Measurements from ENCODE around the gene VWA1. TPM values are rescaled to one million over a fixed set of nuclear protein-coding genes. Genes with fewer than 3 reads are reported as not detected.
A peak's percentile ranks its signal among the peaks of the same experiment; 100 is the strongest.

The VWA1 gene
- total RNA-seq, 1 donor from 2014 or later = 59.1 TPM

DNA sequence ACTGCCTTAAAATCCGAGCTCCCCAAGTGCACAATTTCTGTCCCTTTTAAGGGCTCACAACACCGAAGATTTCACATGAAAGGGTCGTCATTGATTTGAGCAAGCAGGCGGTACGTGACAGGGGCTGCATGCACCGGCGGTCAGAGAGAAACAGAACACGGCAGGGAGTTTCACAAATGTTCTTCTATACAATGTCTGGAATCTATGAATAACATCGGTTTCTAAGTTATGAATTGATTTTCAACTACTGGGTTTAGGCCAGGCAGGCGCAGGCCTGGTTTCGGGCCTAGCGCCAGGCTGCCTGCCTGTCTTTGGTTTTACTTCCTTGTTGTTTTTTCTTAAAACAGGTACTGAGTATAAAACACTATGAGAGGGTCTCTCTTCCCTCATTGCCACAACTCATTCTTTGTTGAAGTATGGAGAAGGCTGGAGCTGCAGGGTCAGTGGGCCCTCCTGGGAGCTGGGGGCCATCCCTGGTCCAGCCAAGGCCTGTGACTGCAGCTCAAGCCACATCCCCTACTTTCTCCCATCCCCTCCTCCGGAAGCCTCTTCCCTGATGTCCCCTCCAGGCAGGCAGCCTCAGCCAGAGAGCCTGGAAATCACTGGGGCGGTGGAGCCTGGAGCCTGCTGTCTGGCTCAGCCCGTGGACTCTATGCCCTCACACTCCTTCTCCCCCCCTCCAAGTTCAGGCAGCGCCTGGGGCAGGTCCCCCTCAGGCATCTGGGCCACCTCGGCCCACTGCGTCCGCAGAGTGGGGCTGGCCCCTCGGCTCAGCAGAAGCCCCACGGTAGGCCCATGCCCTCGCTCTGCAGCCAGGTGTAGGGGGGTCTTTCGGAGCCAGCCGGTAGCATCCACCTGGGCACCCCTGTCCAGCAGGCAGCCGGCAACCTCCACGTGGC, 16.8 kb upstream of the VWA1 start:
- peaks cover 30% of the 10 kb centered on the region for H3K4me1 Mint-ChIP-seq
- H3K27me3 Mint-ChIP-seq (ENCODE audit: low read depth) = no peaks in the 10 kb centered on the region
- no peaks in the 10 kb centered on the region for H3K9me3 Mint-ChIP-seq
- peak overlapping the region; percentile 70 for H3K27ac Mint-ChIP-seq
- TF ChIP-seq, protein P1, sequence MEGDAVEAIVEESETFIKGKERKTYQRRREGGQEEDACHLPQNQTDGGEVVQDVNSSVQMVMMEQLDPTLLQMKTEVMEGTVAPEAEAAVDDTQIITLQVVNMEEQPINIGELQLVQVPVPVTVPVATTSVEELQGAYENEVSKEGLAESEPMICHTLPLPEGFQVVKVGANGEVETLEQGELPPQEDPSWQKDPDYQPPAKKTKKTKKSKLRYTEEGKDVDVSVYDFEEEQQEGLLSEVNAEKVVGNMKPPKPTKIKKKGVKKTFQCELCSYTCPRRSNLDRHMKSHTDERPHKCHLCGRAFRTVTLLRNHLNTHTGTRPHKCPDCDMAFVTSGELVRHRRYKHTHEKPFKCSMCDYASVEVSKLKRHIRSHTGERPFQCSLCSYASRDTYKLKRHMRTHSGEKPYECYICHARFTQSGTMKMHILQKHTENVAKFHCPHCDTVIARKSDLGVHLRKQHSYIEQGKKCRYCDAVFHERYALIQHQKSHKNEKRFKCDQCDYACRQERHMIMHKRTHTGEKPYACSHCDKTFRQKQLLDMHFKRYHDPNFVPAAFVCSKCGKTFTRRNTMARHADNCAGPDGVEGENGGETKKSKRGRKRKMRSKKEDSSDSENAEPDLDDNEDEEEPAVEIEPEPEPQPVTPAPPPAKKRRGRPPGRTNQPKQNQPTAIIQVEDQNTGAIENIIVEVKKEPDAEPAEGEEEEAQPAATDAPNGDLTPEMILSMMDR (IDR thresholded peaks at IDR 0.05; ENCODE audit: unreplicated experiment) = no peak
- DNase-seq (ENCODE audit: low spot score in 2 of 2, unreplicated experiment in 2 of 2) = no peak
- no peak overlapping the region for H3K4me3 Mint-ChIP-seq
- no peaks in the 10 kb centered on the region for H3K36me3 Mint-ChIP-seq

DNA sequence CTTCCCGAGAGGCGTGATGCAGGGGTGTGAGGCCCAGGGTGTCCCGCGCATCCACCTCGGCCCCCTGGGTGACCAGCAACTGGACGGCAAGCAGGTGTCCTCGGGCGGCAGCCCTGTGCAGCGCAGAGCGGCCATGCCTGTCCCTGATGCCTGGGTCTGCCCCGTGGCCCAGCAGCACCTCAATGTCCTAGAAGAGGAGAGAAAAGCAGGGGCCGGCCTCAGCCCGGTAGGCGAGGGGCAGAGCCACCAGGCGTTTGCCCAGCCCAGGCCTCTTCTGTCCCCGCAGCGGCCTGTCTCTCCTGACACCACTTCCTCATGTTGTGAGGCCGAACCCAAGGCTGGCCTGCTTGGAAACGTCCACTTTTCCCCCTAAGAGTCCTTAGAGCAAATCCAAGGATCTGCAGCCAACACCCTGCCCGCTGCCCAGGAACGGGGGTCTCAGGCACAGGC, 16.1 kb upstream of the VWA1 start:
- H3K36me3 Mint-ChIP-seq = no peaks in the 10 kb centered on the region
- H3K27me3 Mint-ChIP-seq (ENCODE audit: low read depth) = no peaks in the 10 kb centered on the region
- TF ChIP-seq, protein P1 (IDR thresholded peaks at IDR 0.05; ENCODE audit: unreplicated experiment) = no peak
- DNase-seq (ENCODE audit: low spot score in 2 of 2, unreplicated experiment in 2 of 2) = no peak
- H3K9me3 Mint-ChIP-seq = no peaks in the 10 kb centered on the region
- peak overlapping the region; percentile 60 for H3K27ac Mint-ChIP-seq
- H3K4me1 Mint-ChIP-seq = peaks cover 30% of the 10 kb centered on the region
- peak overlapping the region; percentile 20 for H3K4me3 Mint-ChIP-seq

DNA sequence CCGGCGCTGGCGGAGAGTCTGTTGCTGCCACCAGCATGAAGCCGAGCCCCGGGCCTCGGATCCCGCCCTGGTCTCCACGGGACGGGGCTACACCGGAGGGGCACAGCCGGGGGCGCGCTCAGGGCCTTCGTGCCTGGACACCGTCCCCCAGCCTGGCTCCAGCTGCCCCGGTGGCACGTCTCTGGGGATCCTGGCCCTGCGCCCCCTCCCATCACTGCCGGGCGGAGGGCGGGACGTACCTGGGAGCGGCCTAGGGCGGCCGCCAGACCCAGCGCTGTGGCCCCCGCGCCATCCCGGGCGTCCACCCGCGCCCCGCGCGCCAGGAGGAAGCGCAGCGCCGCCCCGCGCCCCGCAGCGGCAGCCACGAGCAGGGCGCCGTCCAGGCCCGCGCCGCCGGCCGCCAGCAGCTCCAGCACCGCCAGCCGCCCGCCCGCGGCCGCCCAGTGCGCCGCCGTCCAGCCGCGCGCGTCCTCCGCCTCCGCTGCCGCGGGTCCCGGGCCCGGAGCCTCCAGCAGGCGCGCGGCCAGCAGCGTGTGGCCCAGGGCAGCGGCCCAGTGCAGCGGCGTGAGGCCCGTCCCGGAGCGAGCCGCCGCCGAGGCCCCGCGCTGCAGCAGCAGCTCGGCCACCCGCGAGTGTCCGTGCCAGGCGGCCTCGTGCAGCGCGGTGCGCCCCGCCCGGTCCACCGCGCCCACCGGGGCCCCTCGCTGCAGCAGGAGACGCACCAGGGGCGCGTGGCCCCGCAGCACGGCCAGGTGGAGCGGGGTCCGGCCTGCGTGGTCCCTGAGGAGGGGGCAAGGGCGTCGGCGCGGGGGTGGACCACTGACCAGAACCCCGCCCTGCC, 15.5 kb upstream of the VWA1 start:
- Mint-ChIP-seq H3K27ac (peak overlapping the region; percentile 60), H3K36me3 (no peaks in the 10 kb centered on the region), H3K27me3 (ENCODE audit: low read depth) (no peaks in the 10 kb centered on the region), H3K4me1 (peaks cover 35% of the 10 kb centered on the region), H3K9me3 (no peaks in the 10 kb centered on the region), H3K4me3 (no peak overlapping the region)
- TF ChIP-seq, protein P1 (IDR thresholded peaks at IDR 0.05; ENCODE audit: unreplicated experiment) = no peak
- no peak for DNase-seq (ENCODE audit: low spot score in 2 of 2, unreplicated experiment in 2 of 2)

DNA sequence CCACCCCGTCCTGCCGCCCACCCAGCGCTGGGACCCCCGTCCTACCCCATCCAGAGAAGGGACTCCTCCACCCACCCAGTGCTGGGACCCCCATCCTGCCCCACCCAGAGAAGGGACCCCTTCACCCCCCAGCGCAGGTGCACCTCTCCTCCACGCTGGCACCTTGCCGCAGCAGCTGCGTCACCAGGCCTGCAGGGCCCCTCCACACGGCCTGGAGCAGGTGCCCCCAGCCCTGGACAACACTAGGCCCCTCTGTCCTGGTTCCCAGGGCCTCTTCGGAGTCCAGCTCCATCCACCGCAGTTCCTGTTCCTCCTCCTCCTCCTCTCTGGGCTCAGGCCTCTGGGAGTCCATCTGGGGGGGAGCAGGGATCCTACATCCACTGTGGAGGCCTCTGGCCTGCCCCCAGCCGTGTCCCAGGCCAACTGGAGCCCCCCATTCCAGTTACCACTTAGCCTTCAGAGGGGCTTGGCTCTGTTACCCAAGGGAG, 14.8 kb upstream of the VWA1 start:
- H3K4me3 Mint-ChIP-seq = peak overlapping the region; percentile 49
- H3K4me1 Mint-ChIP-seq = peaks cover 39% of the 10 kb centered on the region
- H3K27ac Mint-ChIP-seq = peak overlapping the region; percentile 82
- TF ChIP-seq, protein P1 (IDR thresholded peaks at IDR 0.05; ENCODE audit: unreplicated experiment) = no peak
- DNase-seq (ENCODE audit: low spot score in 2 of 2, unreplicated experiment in 2 of 2) = no peak
- no peaks in the 10 kb centered on the region for H3K27me3 Mint-ChIP-seq (ENCODE audit: low read depth)
- no peaks in the 10 kb centered on the region for H3K36me3 Mint-ChIP-seq
- no peaks in the 10 kb centered on the region for H3K9me3 Mint-ChIP-seq

DNA sequence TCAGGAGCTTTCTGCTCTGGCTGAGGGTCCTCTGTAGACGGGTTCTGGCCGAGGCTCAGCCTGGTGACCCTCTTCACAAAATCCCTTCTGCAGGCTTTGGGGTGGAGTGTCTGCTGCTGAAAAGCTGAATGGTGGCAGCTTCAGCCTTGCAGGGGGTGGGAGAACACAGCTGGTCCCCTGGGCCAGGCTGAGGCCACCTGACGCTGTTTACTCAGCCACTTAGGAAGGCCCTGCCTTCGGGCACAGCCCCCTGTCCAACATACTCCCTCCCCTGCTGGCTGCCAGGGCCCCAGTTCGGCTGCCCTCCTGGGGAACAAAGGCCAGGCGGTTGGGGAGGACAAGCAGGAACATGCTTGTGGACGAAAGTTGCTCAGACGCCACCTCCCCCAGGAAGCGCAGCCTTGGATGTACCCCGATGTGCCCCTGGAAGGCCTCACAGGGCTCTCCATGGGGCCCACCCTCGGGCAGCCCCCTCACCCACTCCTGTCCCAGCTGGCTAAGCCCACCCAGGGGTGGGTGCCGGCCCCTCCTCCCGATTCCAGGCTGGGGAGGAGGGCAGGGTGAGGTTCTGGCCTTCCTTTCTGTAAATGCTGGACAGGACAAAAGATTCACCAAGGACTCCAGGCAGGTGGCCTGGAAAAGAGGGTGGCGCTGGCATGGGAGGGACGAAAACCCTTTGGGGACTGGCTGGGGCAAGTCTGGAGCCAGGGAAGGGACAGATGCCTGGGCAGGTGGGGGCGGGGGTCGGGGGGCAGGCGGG, 14.2 kb upstream of the VWA1 start, which contains the start of gene ANKRD65:
ANKRD65 (minus strand) TSS at position 130 of the 760 bp plus-strand sequence. CDS start 271 bp downstream, outside the sequence.
- Mint-ChIP-seq H3K36me3 (no peaks in the 10 kb centered on the region), H3K9me3 (no peaks in the 10 kb centered on the region), H3K4me1 (peaks cover 43% of the 10 kb centered on the region), H3K27me3 (ENCODE audit: low read depth) (no peaks in the 10 kb centered on the region), H3K27ac (peak within 1 kb of the TSS; percentile 96), H3K4me3 (peak within 1 kb of the TSS; percentile 49)
- DNase-seq (ENCODE audit: low spot score in 2 of 2, unreplicated experiment in 2 of 2) = no peak
- TF ChIP-seq, protein P1 (IDR thresholded peaks at IDR 0.05; ENCODE audit: unreplicated experiment) = no peak
